Esophagus squamous epithelium (tissue), 4 donors: ENCODE measurements around the gene FRMD6.

ENCODE experiments used
- CTCF ChIP-seq, 6 experiments: fragments of 450-650 bp in 4 of 6; fragments of 200-600 bp in 2 of 6; sonication (generic) in 2 of 6; IDR thresholded peaks; one replicate each; pipeline ENCODE4 v1.5.1; 2016 to 2019; ENCODE audit warnings: antibody characterized with exemption in 6 of 6, mild to moderate bottlenecking in 4 of 6, moderate library complexity in 4 of 6
- POLR2A ChIP-seq, 4 donors: fragments of 450-650 bp; IDR thresholded peaks; one replicate each; pipeline ENCODE4 v1.6.1; 2017; ENCODE audit warnings: antibody characterized with exemption in 4 of 4, mild to moderate bottlenecking in 4 of 4, moderate library complexity in 3 of 4

- TF ChIP-seq POLR2A (IDR thresholded peaks at IDR 0.05) (no peak), CTCF (IDR thresholded peaks at IDR 0.05) (no peak)
These were observed 59.8 kb downstream of the FRMD6 start for GRCh38 chr14:51711505-51711904.
